SU-DHL-6 (cell line): ENCODE data around the gene NFYC.

Source experiments
- H2AFZ ChIP-seq: fragments of 200-600 bp; sonication (generic); 2 replicates; pipeline ENCODE4 v1.6.1; 2014; ENCODE audit warnings: low read depth, mild to moderate bottlenecking, moderate library complexity, mixed read lengths, antibody characterized with exemption, low read length; ENCODE audit not compliant: severe bottlenecking
- H3F3A ChIP-seq: fragments of 200-600 bp; shearing (Covaris generic); 2 replicates; pipeline ENCODE4 v1.6.0; 2016; ENCODE audit warnings: antibody characterized with exemption, mild to moderate bottlenecking; ENCODE audit not compliant: insufficient read depth
- H3K27ac ChIP-seq: fragments of 200-600 bp; sonication (generic); 2 replicates; pipeline ENCODE4 v1.5.1; 2016; ENCODE audit warnings: low read depth, mild to moderate bottlenecking, low read length, moderate library complexity, mixed read lengths
- H3K27me3 ChIP-seq: fragments of 200-600 bp; sonication (generic), shearing (Covaris generic); 2 replicates; pipeline ENCODE4 v1.6.0; 2014; ENCODE audit warnings: mild to moderate bottlenecking, low read length
- H3K36me3 ChIP-seq: fragments of 200-600 bp; sonication (generic); 2 replicates; pipeline ENCODE4 v1.6.1; 2014; ENCODE audit warnings: mild to moderate bottlenecking, low read length, mixed read lengths
- H3K4me2 ChIP-seq: fragments of 300-600, 200-600 bp; shearing (Covaris generic), sonication (generic); 2 replicates; pipeline ENCODE4 v1.6.0; 2014; ENCODE audit warnings: low read length, low read depth, mild to moderate bottlenecking; ENCODE audit not compliant: poor library complexity, severe bottlenecking
- H3K4me3 ChIP-seq: fragments of 200-600 bp; sonication (generic); 2 replicates; pipeline ENCODE4 v1.5.1; 2014; ENCODE audit warnings: antibody characterized with exemption, low read length, mild to moderate bottlenecking, mixed read lengths; ENCODE audit not compliant: insufficient read depth, poor library complexity, severe bottlenecking
- H3K79me2 ChIP-seq: fragments of 200-600 bp; sonication (generic); 2 replicates; pipeline ENCODE4 v1.6.1; 2014; ENCODE audit warnings: mild to moderate bottlenecking, low read length, moderate library complexity; ENCODE audit not compliant: insufficient read depth
- H3K9ac ChIP-seq: fragments of 200-600 bp; sonication (generic); 2 replicates; pipeline ENCODE4 v1.7.0; 2014; ENCODE audit warnings: mild to moderate bottlenecking, low read length
- H3K9me2 ChIP-seq: fragments of 200-600 bp; sonication (generic); replicated peaks from 2 replicates; pipeline ENCODE4 v1.6.1; 2014; ENCODE audit warnings: low read length; ENCODE audit not compliant: insufficient read depth
- H3K9me3 ChIP-seq: fragments of 200-600 bp; sonication (generic); 2 replicates; pipeline ENCODE4 v1.6.1; 2014; ENCODE audit warnings: low read length, mixed read lengths; ENCODE audit not compliant: insufficient read depth
- H4K20me1 ChIP-seq: fragments of 200-600 bp; sonication (generic); 2 replicates; pipeline ENCODE4 v1.6.1; 2014; ENCODE audit warnings: low read depth, mild to moderate bottlenecking, antibody characterized with exemption, low read length, moderate library complexity, mixed read lengths
- CTCF ChIP-seq: fragments of 200-600 bp; sonication (generic); IDR thresholded peaks from one replicate; pipeline ENCODE4 v1.5.1; 2017; ENCODE audit warnings: antibody characterized with exemption, mild to moderate bottlenecking, low read length, moderate library complexity; ENCODE audit not compliant: insufficient read depth, poor library complexity, severe bottlenecking
- EZH2phosphoT487 ChIP-seq: fragments of 200-600 bp; sonication (generic), shearing (Covaris generic); conservative IDR thresholded peaks from 2 replicates; pipeline ENCODE4 v1.6.1; 2018; ENCODE audit warnings: mild to moderate bottlenecking, antibody characterized with exemption, low read length, moderate library complexity, mixed read lengths

NFYC gene

GRCh38 chr1:40693425-40693824 is 1.9 kb downstream of the NFYC start:
- Histone ChIP-seq H2AFZ (no peak overlapping the region), H3K4me2 (peak overlapping the region; percentile 98), H3K4me3 (peak overlapping the region; percentile 86), H3K79me2 (peaks cover 85% of the 10 kb centered on the region), H3K9me3 (no peaks in the 10 kb centered on the region), H3F3A (peaks cover 14% of the 10 kb centered on the region; the same call in 1 of the 2 replicates), H3K36me3 (peaks cover 5% of the 10 kb centered on the region; the same call in 1 of the 2 replicates), H3K27ac (no peak overlapping the region), H3K9ac (peak overlapping the region; percentile 98), H3K9me2 (no peaks in the 10 kb centered on the region), H3K27me3 (no peaks in the 10 kb centered on the region), H4K20me1 (no peaks in the 10 kb centered on the region)
- TF ChIP-seq CTCF = no peak
- no peak for TF ChIP-seq EZH2phosphoT487

GRCh38 chr1:40694353-40694874 is 2.9 kb downstream of the NFYC start:
- H3F3A ChIP-seq = peaks cover 14% of the 10 kb centered on the region; the same call in 1 of the 2 replicates
- H3K4me3 ChIP-seq = no peak overlapping the region
- H3K9ac ChIP-seq = peak overlapping the region; percentile 98; the same call in 1 of the 2 replicates
- no peaks in the 10 kb centered on the region for H3K9me3 ChIP-seq
- H3K9me2 ChIP-seq = no peaks in the 10 kb centered on the region
- peak overlapping the region; percentile 98 for H3K4me2 ChIP-seq
- H3K27me3 ChIP-seq = no peaks in the 10 kb centered on the region
- no peaks in the 10 kb centered on the region for H4K20me1 ChIP-seq
- H3K36me3 ChIP-seq = peaks cover 5% of the 10 kb centered on the region; the same call in 1 of the 2 replicates
- H3K79me2 ChIP-seq = peaks cover 94% of the 10 kb centered on the region
- H2AFZ ChIP-seq = no peak overlapping the region
- no peak for TF ChIP-seq CTCF
- no peak for TF ChIP-seq EZH2phosphoT487
- no peak overlapping the region for H3K27ac ChIP-seq

- Histone ChIP-seq H3K27me3 (no peaks in the 10 kb centered on the region), H3K9me2 (no peaks in the 10 kb centered on the region), H3K4me2 (no peak overlapping the region), H3K79me2 (peaks cover 94% of the 10 kb centered on the region), H2AFZ (no peak overlapping the region), H3K9ac (no peak overlapping the region), H3F3A (no peaks in the 10 kb centered on the region; the same call in 1 of the 2 replicates), H3K27ac (no peak overlapping the region), H3K4me3 (no peak overlapping the region), H4K20me1 (no peaks in the 10 kb centered on the region), H3K36me3 (peaks cover 5% of the 10 kb centered on the region; the same call in 1 of the 2 replicates), H3K9me3 (no peaks in the 10 kb centered on the region)
- no peak for TF ChIP-seq CTCF
- no peak for TF ChIP-seq EZH2phosphoT487
Measured at GRCh38 chr1:40696294-40696693, 4.8 kb downstream of the NFYC start.
